NT2/D1 (cell line): ENCODE measurements around the gene PDSS2.

Experiments
- DNase-seq: peaks from one replicate; pipeline ENCODE4 v3.0.0-alpha.2; 2011; ENCODE audit warnings: low read depth, low spot score
- H3K27me3 ChIP-seq: 2 replicates; pipeline ENCODE4 v1.6.0; 2011; ENCODE audit warnings: mild to moderate bottlenecking; ENCODE audit not compliant: insufficient read length, insufficient read depth
- H3K36me3 ChIP-seq: 2 replicates; pipeline ENCODE4 v1.6.1; 2011; ENCODE audit warnings: mild to moderate bottlenecking, low read length, mixed read lengths; ENCODE audit not compliant: insufficient read depth, insufficient read length
- H3K4me1 ChIP-seq: 2 replicates; pipeline ENCODE4 v1.5.1; 2011; ENCODE audit not compliant: insufficient read depth, insufficient read length
- H3K4me3 ChIP-seq: 2 replicates; pipeline ENCODE4 v1.5.1; 2011; ENCODE audit warnings: low read depth; ENCODE audit not compliant: insufficient read length
- H3K9ac ChIP-seq: 2 replicates; pipeline ENCODE4 v1.6.0; 2011; ENCODE audit warnings: low read depth; ENCODE audit not compliant: insufficient read length
- H3K9me3 ChIP-seq: 2 replicates; pipeline ENCODE4 v1.5.1; 2011; ENCODE audit warnings: mild to moderate bottlenecking, low read length; ENCODE audit not compliant: insufficient read depth
- SUZ12 ChIP-seq: IDR thresholded peaks from 2 replicates; pipeline ENCODE4 v1.6.1; 2011; ENCODE audit not compliant: insufficient read length, insufficient read depth; ENCODE audit errors: extremely low read depth
- YY1 ChIP-seq: IDR thresholded peaks from 2 replicates; pipeline ENCODE4 v1.6.1; 2011; ENCODE audit not compliant: insufficient read length, insufficient read depth
- ZNF274 ChIP-seq: IDR thresholded peaks from 2 replicates; pipeline ENCODE4 v1.6.1; 2011; ENCODE audit warnings: mild to moderate bottlenecking, low read depth, low read length

Gene PDSS2

DNA sequence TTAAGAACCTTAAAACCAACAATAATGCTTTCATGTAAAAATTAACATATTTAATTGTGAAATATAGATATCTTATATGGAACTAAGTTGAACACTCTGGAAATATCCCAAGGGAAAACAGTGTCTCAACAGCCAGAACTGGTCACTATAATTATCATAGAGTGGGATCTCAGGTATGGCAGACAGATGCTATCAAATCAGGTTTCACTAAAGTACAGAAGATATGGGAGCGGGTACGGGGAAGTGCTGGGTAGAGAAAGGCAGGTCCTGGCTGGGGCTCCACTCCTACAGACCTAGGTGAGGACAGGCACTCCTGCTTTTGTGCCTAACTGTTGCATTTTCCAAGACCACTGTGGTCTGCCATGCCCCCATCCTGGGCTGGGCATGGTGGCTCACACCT, 215.9 kb downstream of the PDSS2 start:
- no peak overlapping the region for H3K4me3 ChIP-seq
- no peaks in the 10 kb centered on the region for H3K9me3 ChIP-seq
- no peak overlapping the region for H3K9ac ChIP-seq
- H3K36me3 ChIP-seq: no peaks in the 10 kb centered on the region
- no peaks in the 10 kb centered on the region for H3K4me1 ChIP-seq
- no peaks in the 10 kb centered on the region for H3K27me3 ChIP-seq
- TF ChIP-seq SUZ12: no peak
- TF ChIP-seq YY1: no peak
- no peak for TF ChIP-seq ZNF274
- DNase-seq: no peak

DNA sequence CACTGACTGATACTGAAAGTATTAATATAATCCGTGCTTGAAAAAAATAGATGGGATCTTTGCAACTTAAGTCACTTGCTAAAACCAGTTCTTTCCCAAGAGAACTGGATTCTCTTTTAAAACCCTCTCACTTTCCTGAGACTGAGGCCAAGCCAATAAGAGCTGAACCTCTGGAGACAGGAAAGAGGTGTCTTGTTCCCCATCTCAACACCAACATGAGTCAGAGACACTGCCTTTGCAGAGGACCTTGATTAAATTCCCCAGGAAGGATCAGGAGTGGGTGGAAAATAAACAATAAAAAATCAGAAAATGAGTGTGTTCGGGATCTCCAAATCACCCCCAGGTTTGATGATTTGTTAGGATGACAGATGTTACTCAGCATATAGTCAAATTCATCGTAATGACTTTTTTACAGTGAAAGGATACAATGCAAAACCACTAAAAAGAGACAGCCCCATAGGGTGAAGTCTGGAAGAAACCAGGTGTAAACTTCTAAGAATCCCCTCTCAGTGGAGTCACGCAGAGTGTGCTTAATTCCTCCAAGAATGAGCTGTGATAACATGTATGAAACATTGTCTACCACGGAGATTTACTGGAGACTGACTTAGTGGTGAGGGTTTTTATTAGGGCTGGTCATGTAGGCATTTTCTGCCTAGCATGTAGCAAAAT, 221.2 kb downstream of the PDSS2 start:
- Histone ChIP-seq H3K36me3 (no peaks in the 10 kb centered on the region), H3K9me3 (0 out of 2 replicates have a peak, but pooled peaks cover 4% of the 10 kb centered on the region), H3K9ac (no peak overlapping the region), H3K27me3 (no peaks in the 10 kb centered on the region), H3K4me1 (no peaks in the 10 kb centered on the region), H3K4me3 (no peak overlapping the region)
- DNase-seq: no peak
- TF ChIP-seq YY1 (no peak), ZNF274 (no peak), SUZ12 (no peak)

DNA sequence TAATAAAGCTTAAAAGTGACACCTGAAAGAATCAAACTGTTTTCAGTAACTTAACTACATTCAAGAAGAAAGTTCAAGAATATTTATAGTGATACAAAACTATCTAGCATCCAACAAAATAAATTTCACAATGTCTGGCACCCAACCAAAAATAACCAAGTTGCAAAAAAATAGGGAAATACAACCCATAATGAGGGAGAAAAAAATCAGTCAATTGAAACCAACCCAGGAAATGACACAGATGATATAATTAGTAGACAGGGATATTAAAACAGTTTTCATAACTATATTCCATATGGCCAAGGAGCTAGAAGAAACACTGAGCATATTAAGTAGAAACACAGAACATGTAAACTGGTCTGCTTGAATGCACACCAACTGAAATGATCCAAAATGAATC, 223.9 kb downstream of the PDSS2 start:
- H3K36me3 ChIP-seq: no peaks in the 10 kb centered on the region
- TF ChIP-seq YY1: no peak
- no peak for TF ChIP-seq SUZ12
- no peak for TF ChIP-seq ZNF274
- H3K27me3 ChIP-seq: no peaks in the 10 kb centered on the region
- 0 out of 2 replicates have a peak, but pooled peaks cover 4% of the 10 kb centered on the region for H3K9me3 ChIP-seq
- no peak for DNase-seq
- H3K4me1 ChIP-seq: no peaks in the 10 kb centered on the region
- no peak overlapping the region for H3K4me3 ChIP-seq
- H3K9ac ChIP-seq: no peak overlapping the region

DNA sequence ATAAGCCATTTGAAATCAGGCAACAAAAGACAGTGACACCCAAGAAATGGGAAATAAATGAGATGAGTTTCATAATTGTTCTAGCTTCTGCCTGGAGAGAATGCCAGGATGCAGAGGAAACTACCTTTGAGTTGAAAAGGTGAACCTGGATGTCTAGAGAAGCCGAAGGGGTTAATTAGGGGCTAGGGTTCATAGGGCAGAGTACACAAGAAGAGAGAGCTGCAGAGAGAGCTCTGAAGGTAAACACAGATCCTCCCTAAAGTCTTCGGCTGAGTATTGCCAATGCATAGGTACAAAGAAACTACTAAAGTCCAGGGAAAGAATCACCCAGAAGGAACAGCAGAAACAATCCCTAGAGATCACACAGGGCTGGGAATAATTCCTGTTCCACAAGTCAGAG, 224.4 kb downstream of the PDSS2 start:
- no peak for DNase-seq
- H3K27me3 ChIP-seq: no peaks in the 10 kb centered on the region
- H3K36me3 ChIP-seq: no peaks in the 10 kb centered on the region
- H3K4me1 ChIP-seq: no peaks in the 10 kb centered on the region
- H3K9me3 ChIP-seq: 0 out of 2 replicates have a peak, but pooled peaks cover 4% of the 10 kb centered on the region
- H3K4me3 ChIP-seq: no peak overlapping the region
- no peak for TF ChIP-seq YY1
- TF ChIP-seq ZNF274: no peak
- TF ChIP-seq SUZ12: no peak
- no peak overlapping the region for H3K9ac ChIP-seq

DNA sequence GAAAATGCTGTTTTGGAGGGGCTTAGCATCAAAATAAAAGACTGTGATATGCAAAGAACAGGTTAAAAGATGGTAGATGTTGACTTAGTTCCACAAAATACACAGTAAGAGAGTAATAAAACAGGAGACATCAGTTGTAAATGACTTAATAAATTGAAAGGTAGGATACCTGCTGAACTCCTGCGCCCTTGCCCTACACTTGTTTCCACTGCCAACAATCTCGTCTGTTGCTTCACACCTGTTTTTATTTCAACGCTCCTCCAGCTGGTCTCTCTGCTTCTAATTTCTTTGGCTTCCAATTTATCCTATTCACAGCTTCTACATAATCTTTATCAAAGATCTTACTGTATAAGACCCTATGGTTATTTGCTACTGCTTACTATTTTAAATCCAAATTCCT, 228.1 kb downstream of the PDSS2 start:
- TF ChIP-seq SUZ12: no peak
- TF ChIP-seq YY1: no peak
- TF ChIP-seq ZNF274: no peak
- Histone ChIP-seq H3K36me3 (no peaks in the 10 kb centered on the region), H3K9me3 (0 out of 2 replicates have a peak, but pooled peaks cover 4% of the 10 kb centered on the region), H3K27me3 (no peaks in the 10 kb centered on the region), H3K4me1 (no peaks in the 10 kb centered on the region), H3K4me3 (no peak overlapping the region), H3K9ac (no peak overlapping the region)
- no peak for DNase-seq

DNA sequence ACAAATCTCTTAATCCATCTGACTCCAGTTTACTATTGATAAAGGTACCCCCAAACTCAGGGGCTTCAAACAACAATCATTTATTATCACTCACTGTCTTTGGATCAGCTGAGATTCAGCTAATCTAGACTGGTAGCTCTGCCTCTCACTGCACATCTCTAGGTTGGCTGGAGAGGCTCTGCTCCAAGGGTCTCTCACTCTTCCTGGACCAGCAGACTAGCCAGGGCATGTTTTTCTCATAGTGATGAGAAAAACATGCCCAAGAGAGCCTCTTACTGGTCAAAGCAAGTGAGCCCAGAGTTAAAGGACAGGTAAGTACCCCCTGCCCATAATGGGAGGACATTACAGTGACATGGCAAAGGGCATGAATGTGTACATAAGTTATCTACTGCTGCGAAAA, 228.9 kb downstream of the PDSS2 start:
- DNase-seq: no peak
- Histone ChIP-seq H3K4me1 (no peaks in the 10 kb centered on the region), H3K9ac (no peak overlapping the region), H3K4me3 (no peak overlapping the region), H3K36me3 (no peaks in the 10 kb centered on the region), H3K9me3 (no peaks in the 10 kb centered on the region), H3K27me3 (no peaks in the 10 kb centered on the region)
- no peak for TF ChIP-seq SUZ12
- no peak for TF ChIP-seq YY1
- TF ChIP-seq ZNF274: no peak

DNA sequence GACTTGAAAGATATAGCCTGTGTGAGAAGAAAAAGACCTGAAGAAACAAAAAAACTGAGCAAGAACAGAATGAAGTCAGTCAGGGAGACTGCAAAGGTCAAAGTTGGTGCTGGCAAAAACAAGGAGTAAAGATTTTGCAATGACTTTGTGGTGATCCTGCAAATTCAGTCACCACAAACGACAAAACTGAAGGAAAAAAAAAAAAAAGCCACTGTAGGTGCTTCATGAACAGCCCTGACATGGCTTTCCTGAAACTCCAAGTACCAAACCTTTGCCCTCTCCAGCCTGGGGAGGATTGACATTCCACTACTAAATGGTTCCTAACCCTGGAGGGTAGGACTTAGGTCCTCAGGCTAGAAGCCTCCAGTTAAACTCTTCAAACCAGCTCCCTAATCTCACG, 229.3 kb downstream of the PDSS2 start:
- Histone ChIP-seq H3K27me3 (no peaks in the 10 kb centered on the region), H3K36me3 (no peaks in the 10 kb centered on the region), H3K4me1 (no peaks in the 10 kb centered on the region), H3K4me3 (no peak overlapping the region), H3K9ac (no peak overlapping the region), H3K9me3 (no peaks in the 10 kb centered on the region)
- no peak for DNase-seq
- TF ChIP-seq ZNF274: no peak
- TF ChIP-seq SUZ12: no peak
- TF ChIP-seq YY1: no peak
